Esophagus (tissue), 2 donors: Measurements from ENCODE around the gene TPI1. TPM values are rescaled to one million over a fixed set of nuclear protein-coding genes. Genes with fewer than 3 reads are reported as not detected.

Experiments used
- H3K27ac ChIP-seq, 2 donors: one replicate each; pipeline ENCODE4 v1.5.1; 2013; ENCODE audit warnings: low read depth in 2 of 2, mild to moderate bottlenecking in 2 of 2, inconsistent platforms in 1 of 2, low read length in 1 of 2, moderate library complexity in 1 of 2
- H3K27me3 ChIP-seq, 2 donors: one replicate each; pipeline ENCODE4 v1.6.1; 2013; ENCODE audit warnings: low read length in 2 of 2, control low read depth in 1 of 2, mild to moderate bottlenecking in 1 of 2; ENCODE audit not compliant: insufficient read depth in 2 of 2, control insufficient read depth in 1 of 2
- H3K36me3 ChIP-seq, 2 donors: one replicate each; pipeline ENCODE4 v1.6.1; 2013; ENCODE audit warnings: low read length in 1 of 2; ENCODE audit not compliant: control insufficient read depth in 2 of 2, insufficient read depth in 2 of 2
- H3K4me1 ChIP-seq, 2 donors: one replicate each; pipeline ENCODE4 v1.6.1; 2013; ENCODE audit warnings: low read length in 1 of 2; ENCODE audit not compliant: control insufficient read depth in 2 of 2, insufficient read depth in 2 of 2
- H3K4me3 ChIP-seq, 2 donors: one replicate each; pipeline ENCODE4 v1.5.1; 2013; ENCODE audit warnings: low read length in 2 of 2, mild to moderate bottlenecking in 2 of 2, low read depth in 1 of 2, moderate library complexity in 1 of 2
- H3K9me3 ChIP-seq, 2 donors: one replicate each; pipeline ENCODE4 v1.6.1; 2013; ENCODE audit warnings: mild to moderate bottlenecking in 2 of 2, low read depth in 1 of 2, low read length in 1 of 2, moderate library complexity in 1 of 2; ENCODE audit not compliant: control insufficient read depth in 2 of 2, insufficient read depth in 1 of 2
- WGBS, 2 donors: extraction: QIAGEN DNeasy Blood & Tissue Kit; methylation state at CpG; one replicate each; pipeline ENCODE4 v1.1.7; 2013; 5-methylcytosine and 5-hydroxymethylcytosine counted together
- polyA plus RNA-seq, 2 donors: library from polyadenylated mRNA; stranded (reverse); fragments of 200-250 nt; gene quantifications; one replicate each; pipeline ENCODE4 v1.2.3, GENCODE V29; 2013
- donor health status: healthy with polysubstance abuse.
- donor health status: Bipolar disorder and iron deficiency.

The TPI1 gene
- polyA plus RNA-seq, 2 donors = 404 to 939 TPM

DNA sequence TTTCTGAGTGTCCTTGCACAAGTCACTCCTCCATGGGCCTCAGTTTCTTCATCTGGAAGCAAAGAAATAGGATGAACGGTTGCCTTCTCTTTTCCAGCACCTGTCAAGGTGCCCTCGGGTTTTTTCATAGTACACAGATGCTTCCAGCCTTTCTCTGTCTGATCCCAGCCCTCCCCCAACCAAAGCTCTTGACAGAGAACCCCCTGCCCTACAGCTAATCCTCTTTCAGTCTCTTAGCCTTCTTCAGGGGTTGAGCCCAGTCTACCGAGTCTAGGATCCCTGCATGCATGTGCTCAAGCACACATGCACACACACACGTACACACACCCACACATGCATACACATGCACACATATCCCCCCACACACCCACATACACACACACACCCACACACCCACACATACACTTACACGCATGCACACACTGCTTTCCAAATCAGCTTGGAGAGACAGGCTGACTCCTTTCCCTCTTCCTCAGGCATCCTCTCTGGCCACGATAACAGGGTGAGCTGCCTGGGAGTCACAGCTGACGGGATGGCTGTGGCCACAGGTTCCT lies 20.9 kb upstream of the TPI1 start:
- H3K27ac ChIP-seq = no peak overlapping the region
- H3K9me3 ChIP-seq = no peaks in the 10 kb centered on the region
- no peak overlapping the region for H3K4me3 ChIP-seq
- 86 to 88% methylated on average over 7 of the region's 7 CpGs for WGBS, 2 donors
- H3K27me3 ChIP-seq = no peaks in the 10 kb centered on the region
- H3K36me3 ChIP-seq = peaks cover 0 to 3% of the 10 kb centered on the region in 2 donors
- peaks cover 0 to 5% of the 10 kb centered on the region in 2 donors for H3K4me1 ChIP-seq

GRCh38 chr12:6847676-6848075 lies 19.7 kb upstream of the TPI1 start:
- H3K27me3 ChIP-seq = no peaks in the 10 kb centered on the region
- WGBS, 2 donors = 92 to 94% methylated on average over 2 of the region's 2 CpGs
- H3K36me3 ChIP-seq = peaks cover 0 to 3% of the 10 kb centered on the region in 2 donors
- no peak overlapping the region for H3K4me3 ChIP-seq
- H3K4me1 ChIP-seq = peaks cover 0 to 5% of the 10 kb centered on the region in 2 donors
- H3K9me3 ChIP-seq = no peaks in the 10 kb centered on the region
- H3K27ac ChIP-seq = no peak overlapping the region

DNA sequence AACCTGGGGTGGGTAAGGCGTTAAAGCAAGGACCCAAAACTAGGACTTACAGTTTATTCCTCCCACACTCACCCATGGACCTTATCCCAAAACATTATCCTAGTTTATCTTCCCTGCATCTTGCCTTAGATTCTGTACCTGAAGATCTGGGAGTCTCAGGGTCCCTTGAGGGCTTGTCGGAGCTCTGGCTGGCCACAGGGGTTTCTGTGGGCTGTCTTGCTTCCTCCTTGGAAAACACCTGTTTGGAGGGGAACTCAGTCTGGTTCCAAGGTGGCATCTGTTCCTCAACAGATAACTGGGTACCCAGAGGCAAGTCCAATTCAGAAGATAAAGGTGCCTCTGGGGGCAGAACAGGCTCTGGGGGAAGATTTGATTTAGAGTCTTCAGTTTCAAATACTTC lies 17.9 kb upstream of the TPI1 start:
- H3K4me1 ChIP-seq = peaks cover 4 to 9% of the 10 kb centered on the region in 2 donors
- WGBS, 2 donors = 86% methylated on average over 2 of the region's 2 CpGs
- no peak overlapping the region for H3K27ac ChIP-seq
- H3K9me3 ChIP-seq = no peaks in the 10 kb centered on the region
- no peak overlapping the region for H3K4me3 ChIP-seq
- no peaks in the 10 kb centered on the region for H3K27me3 ChIP-seq
- H3K36me3 ChIP-seq = peaks cover 0 to 3% of the 10 kb centered on the region in 2 donors

DNA sequence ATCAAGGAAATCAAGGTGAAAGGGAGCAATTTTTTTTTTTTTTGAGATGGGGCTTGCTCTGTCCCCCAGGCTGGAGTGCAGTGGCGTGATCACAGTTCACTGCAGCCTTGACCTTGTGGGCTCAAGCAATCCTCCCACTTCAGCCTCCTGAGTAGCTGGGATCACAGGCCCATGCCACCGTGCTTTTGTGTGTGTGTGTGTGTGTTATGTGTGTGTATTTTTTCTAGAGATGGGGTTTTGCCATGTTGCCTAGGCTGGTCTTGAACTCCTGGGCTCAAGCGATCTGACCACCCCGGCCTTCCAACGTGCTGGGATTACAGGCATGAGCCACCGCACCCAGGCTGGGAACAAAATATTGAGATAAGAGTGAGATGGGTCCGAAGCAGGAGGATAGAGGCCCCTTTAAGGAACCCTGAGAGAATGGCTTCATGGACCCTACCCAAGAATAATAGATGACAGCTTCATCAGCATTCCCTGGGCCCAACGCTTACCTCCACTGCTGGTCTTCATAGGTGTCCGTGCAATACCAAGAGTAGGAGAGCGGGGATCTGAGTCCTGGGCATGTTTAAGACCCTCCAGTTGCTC lies 17.3 kb upstream of the TPI1 start:
- H3K36me3 ChIP-seq = peaks cover 0 to 3% of the 10 kb centered on the region in 2 donors
- 68 to 81% methylated on average over 10 of the region's 10 CpGs for WGBS, 2 donors
- H3K27me3 ChIP-seq = no peaks in the 10 kb centered on the region
- peaks cover 4 to 9% of the 10 kb centered on the region in 2 donors for H3K4me1 ChIP-seq
- H3K4me3 ChIP-seq = peak overlapping the region; percentile 22 to 70
- no peaks in the 10 kb centered on the region for H3K9me3 ChIP-seq
- no peak overlapping the region for H3K27ac ChIP-seq

GRCh38 chr12:6850796-6851152 lies 16.6 kb upstream of the TPI1 start:
- no peak overlapping the region for H3K27ac ChIP-seq
- H3K27me3 ChIP-seq = no peaks in the 10 kb centered on the region
- peaks cover 4 to 9% of the 10 kb centered on the region in 2 donors for H3K4me1 ChIP-seq
- peak overlapping the region; percentile 41 to 70 for H3K4me3 ChIP-seq
- H3K9me3 ChIP-seq = no peaks in the 10 kb centered on the region
- 22 to 27% methylated on average over 16 of the region's 16 CpGs for WGBS, 2 donors
- H3K36me3 ChIP-seq = no peaks in the 10 kb centered on the region

DNA sequence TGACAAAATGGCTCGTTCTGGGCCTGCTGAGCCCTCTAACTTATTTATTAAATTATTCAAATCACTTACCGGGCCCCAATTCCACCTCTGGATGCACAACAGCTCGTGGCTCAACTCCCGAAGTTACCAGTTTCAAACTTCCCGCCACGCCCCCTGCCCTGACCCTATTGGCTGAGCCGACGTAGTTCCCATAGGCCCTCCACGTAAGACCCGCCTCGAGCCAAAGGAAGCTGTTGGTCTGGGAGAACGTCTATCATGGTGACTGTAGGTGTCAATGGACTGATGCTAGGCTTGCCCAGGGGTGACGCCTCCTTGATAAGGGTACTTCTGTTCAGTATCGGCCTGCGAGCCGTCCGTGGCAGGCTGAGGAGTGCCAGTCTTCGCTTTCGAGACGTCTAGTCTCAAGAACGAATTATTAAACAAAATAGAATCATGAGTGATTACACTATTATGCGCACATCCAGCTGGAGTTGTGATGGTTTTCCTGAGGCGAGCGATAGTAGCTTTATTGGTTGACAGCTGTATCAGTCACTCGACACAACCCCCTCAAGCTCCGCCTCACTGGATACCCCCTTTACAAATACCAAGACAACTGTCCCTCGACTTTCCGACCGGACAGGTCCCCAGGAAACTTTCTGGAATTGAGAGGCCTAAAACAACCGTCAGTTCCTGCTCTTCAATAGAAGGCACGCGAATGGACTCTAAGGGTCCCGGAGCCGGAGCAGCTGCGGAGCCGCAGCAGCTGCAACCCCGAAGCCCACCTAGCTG lies 16.0 kb upstream of the TPI1 start, which contains the start of gene CDCA3:
TSS of gene CDCA3 (minus strand) at position 134 of the 768 bp plus-strand sequence. CDS start 334 bp downstream, outside the sequence.
- Histone ChIP-seq H3K9me3 (no peaks in the 10 kb centered on the region), H3K4me1 (peaks cover 4 to 9% of the 10 kb centered on the region in 2 donors), H3K27me3 (no peaks in the 10 kb centered on the region), H3K27ac (peak within 1 kb of the TSS; percentile 94 to 99), H3K4me3 (peak within 1 kb of the TSS; percentile 70 to 82), H3K36me3 (peaks cover 0 to 5% of the 10 kb centered on the region in 2 donors)
- 0% methylated on average over 37 of the region's 37 CpGs for WGBS, 2 donors

- Histone ChIP-seq H3K4me3 (peak within 1 kb of the TSS; percentile 70 to 82), H3K27ac (peak within 1 kb of the TSS; percentile 94 to 99), H3K27me3 (no peaks in the 10 kb centered on the region), H3K4me1 (peaks cover 4 to 9% of the 10 kb centered on the region in 2 donors), H3K36me3 (peaks cover 0 to 8% of the 10 kb centered on the region in 2 donors), H3K9me3 (no peaks in the 10 kb centered on the region)
- WGBS, 2 donors = 0% methylated on average over 62 to 65 of the region's 65 CpGs
Measured at GRCh38 chr12:6851921-6852650, 15.2 kb upstream of the TPI1 start, which contains the start of gene USP5. Gene USP5, plus strand, starts transcription at chr12:6852150. Its CDS starts 30 bp downstream, at chr12:6852180.

DNA sequence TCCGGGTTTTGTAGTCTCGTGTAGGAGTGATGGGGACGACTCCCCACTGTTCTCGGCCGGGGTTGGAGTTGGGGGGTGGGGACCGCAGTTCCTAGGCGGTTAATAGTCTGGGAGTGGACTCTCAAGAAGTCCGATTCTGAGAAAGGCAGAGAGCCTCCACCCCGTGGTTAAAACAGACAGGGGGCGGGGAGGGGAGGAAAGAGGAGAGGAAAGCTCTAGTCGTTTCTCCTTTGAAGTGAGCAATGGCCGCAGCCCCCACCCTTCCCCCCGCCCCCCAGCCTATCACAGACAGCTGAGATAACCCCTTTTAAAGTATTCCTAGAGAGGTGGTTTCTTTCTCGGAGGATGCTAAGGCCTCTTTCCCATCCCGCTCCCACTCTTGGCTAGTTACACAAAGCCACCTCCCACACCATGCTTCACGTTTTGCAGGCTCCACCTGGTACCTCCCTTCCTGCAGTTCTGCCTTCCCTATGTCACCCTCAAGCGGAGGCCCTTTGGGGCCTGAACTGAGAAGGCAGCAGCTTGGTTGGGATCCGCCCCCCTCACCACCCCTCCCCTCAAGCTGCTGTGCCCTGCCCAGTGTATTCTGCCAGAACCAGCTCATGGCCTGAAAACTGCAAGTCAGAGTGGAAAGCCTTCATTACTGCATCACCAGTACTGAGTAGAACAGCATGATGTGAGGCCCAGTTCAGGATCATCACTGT lies 14.5 kb upstream of the TPI1 start:
- Histone ChIP-seq H3K4me1 (peaks cover 4 to 9% of the 10 kb centered on the region in 2 donors), H3K4me3 (peak overlapping the region; percentile 66 to 82), H3K9me3 (no peaks in the 10 kb centered on the region), H3K27ac (peak overlapping the region; percentile 53 to 82), H3K27me3 (no peaks in the 10 kb centered on the region), H3K36me3 (peaks cover under 1 to 13% of the 10 kb centered on the region in 2 donors)
- 1 to 2% methylated on average over 18 of the region's 18 CpGs for WGBS, 2 donors

- WGBS, 2 donors = 55 to 67% methylated on average over 1 of the region's 1 CpG
- Histone ChIP-seq H3K27me3 (no peaks in the 10 kb centered on the region), H3K9me3 (no peaks in the 10 kb centered on the region), H3K36me3 (peaks cover 5 to 20% of the 10 kb centered on the region in 2 donors), H3K27ac (no peak overlapping the region), H3K4me3 (no peak overlapping the region), H3K4me1 (peaks cover 4 to 9% of the 10 kb centered on the region in 2 donors)
Measured at GRCh38 chr12:6853626-6854025, 13.7 kb upstream of the TPI1 start.
